BJ (cell line): ENCODE data around the gene COL6A2. TPM values are rescaled to one million over a fixed set of nuclear protein-coding genes. Genes with fewer than 3 reads are reported as not detected.

ENCODE experiments used
- CTCF ChIA-PET: fragments of 350-600 bp; formaldehyde crosslinking; extraction: SDS; loops from one replicate; lab custom pipeline; 2021; ENCODE audit warnings: antibody characterized with exemption, inconsistent platforms; lab: Yijun Ruan, JAX
- POLR2A ChIA-PET: fragments of 300-600 bp; sonication (Branson Sonifier 250); formaldehyde crosslinking; extraction: SDS; loops from one replicate; lab custom pipeline; 2021; ENCODE audit warnings: antibody characterized with exemption; lab: Charles Lee
- DNase-seq: peaks from one replicate; pipeline ENCODE4 v3.0.0-alpha.2; 2011; ENCODE audit warnings: low read depth
- H3K27me3 ChIP-seq: 2 replicates; pipeline ENCODE4 v1.6.0; 2011; ENCODE audit warnings: low read length; ENCODE audit not compliant: control insufficient read depth, insufficient read depth
- H3K36me3 ChIP-seq: 2 replicates; pipeline ENCODE4 v1.5.1; 2011; ENCODE audit warnings: low read length; ENCODE audit not compliant: control insufficient read depth, insufficient read depth
- H3K4me3 ChIP-seq: 2 replicates; pipeline ENCODE4 v1.5.1; 2011; ENCODE audit warnings: low read depth, mild to moderate bottlenecking, control low read depth, low read length
- CTCF ChIP-seq: IDR thresholded peaks from 2 replicates; pipeline ENCODE4 v1.5.1; 2011; ENCODE audit warnings: low read depth, mild to moderate bottlenecking, control low read depth, inconsistent platforms, low read length, moderate library complexity; ENCODE audit not compliant: insufficient read depth
- polyA plus RNA-seq: library from polyadenylated mRNA; depleted of rRNA; stranded (reverse); fragments of >200 nt; gene quantifications from 2 replicates; pipeline ENCODE4 v1.2.3, GENCODE V29; 2011

Gene COL6A2
- polyA plus RNA-seq, 1 experiment, result 665 TPM

GRCh38 chr21:46055863-46056281, 42.0 kb upstream of the COL6A2 start:
- no peak for DNase-seq
- CTCF ChIA-PET, result interaction anchor here (1.1 to 1.8 kb wide), 4 partner anchors 11 to 83 kb away, joined by 3 to 4 read pairs (median 4); no protein-coding TSS in a partner anchor
- POLR2A ChIA-PET, result no interaction called here
- no peak for TF ChIP-seq CTCF
- Histone ChIP-seq H3K4me3 (no peak overlapping the region), H3K36me3 (no peaks in the 10 kb centered on the region), H3K27me3 (no peaks in the 10 kb centered on the region)

- Histone ChIP-seq H3K36me3 (no peaks in the 10 kb centered on the region), H3K27me3 (no peaks in the 10 kb centered on the region), H3K4me3 (no peak overlapping the region)
- ChIA-PET POLR2A (interaction anchor here (0.5 kb wide), 1 partner anchor 83 kb away, joined by 9 read pairs; no protein-coding TSS in a partner anchor), CTCF (interaction anchor here (0.7 to 1.8 kb wide), 6 partner anchors 9 to 83 kb away, joined by 3 to 6 read pairs (median 4); no protein-coding TSS in a partner anchor)
- no peak for TF ChIP-seq CTCF
- no peak for DNase-seq
Measured at GRCh38 chr21:46056450-46056903, 41.4 kb upstream of the COL6A2 start.

- no peak for DNase-seq
- POLR2A ChIA-PET, result interaction anchor here (0.5 kb wide), 1 partner anchor 84 kb away, joined by 9 read pairs; no protein-coding TSS in a partner anchor
Measured at GRCh38 chr21:46057111-46057709, 40.7 kb upstream of the COL6A2 start.

GRCh38 chr21:46057710-46058241, 40.1 kb upstream of the COL6A2 start:
- no peak for TF ChIP-seq CTCF
- no peak for DNase-seq
- Histone ChIP-seq H3K36me3 (no peaks in the 10 kb centered on the region), H3K27me3 (no peaks in the 10 kb centered on the region), H3K4me3 (no peak overlapping the region)
- CTCF ChIA-PET, result interaction anchor here (1.6 kb wide), 1 partner anchor 23 kb away, joined by 6 read pairs; no protein-coding TSS in a partner anchor
- POLR2A ChIA-PET, result no interaction called here

More at GRCh38 chr21:46057111-46057709, 40.7 kb upstream of the COL6A2 start:
- no peak for TF ChIP-seq CTCF
- no peaks in the 10 kb centered on the region for H3K27me3 ChIP-seq
- CTCF ChIA-PET, result interaction anchor here (1.1 to 1.8 kb wide), 4 partner anchors 10 to 84 kb away, joined by 4 to 6 read pairs (median 4); no protein-coding TSS in a partner anchor
- no peak overlapping the region for H3K4me3 ChIP-seq
- no peaks in the 10 kb centered on the region for H3K36me3 ChIP-seq

GRCh38 chr21:46058431-46059145, 39.3 kb upstream of the COL6A2 start:
- H3K27me3 ChIP-seq, result no peaks in the 10 kb centered on the region
- no peaks in the 10 kb centered on the region for H3K36me3 ChIP-seq
- no peak for DNase-seq
- H3K4me3 ChIP-seq, result no peak overlapping the region
- POLR2A ChIA-PET, result no interaction called here
- CTCF ChIA-PET, result no interaction called here
- TF ChIP-seq CTCF, result no peak
